GM12873 (cell line): ENCODE measurements around the gene PLIN4.

Experiments
- CTCF ChIP-seq: IDR thresholded peaks from 2 replicates; pipeline ENCODE4 v1.5.1; 2012; ENCODE audit warnings: low read depth, mild to moderate bottlenecking, moderate library complexity, low read length, control low read depth; ENCODE audit not compliant: insufficient read depth; ENCODE audit errors: missing control alignments

PLIN4 gene

GRCh38 chr19:4505570-4506448 lies 12.5 kb downstream of the PLIN4 start:
- TF ChIP-seq CTCF = no peak

GRCh38 chr19:4504891-4505569 lies 13.3 kb downstream of the PLIN4 start:
- no peak for TF ChIP-seq CTCF

GRCh38 chr19:4504297-4504701 lies 14.0 kb downstream of the PLIN4 start:
- no peak for TF ChIP-seq CTCF

GRCh38 chr19:4503825-4504170 lies 14.5 kb downstream of the PLIN4 start:
- TF ChIP-seq CTCF = no peak

GRCh38 chr19:4503132-4503824 lies 15.0 kb downstream of the PLIN4 start:
- no peak for TF ChIP-seq CTCF

- no peak for TF ChIP-seq CTCF
These were observed 15.8 kb downstream of the PLIN4 start for GRCh38 chr19:4502282-4503131.
